HEK293 (cell line): ENCODE measurements around the gene FLRT3.
A peak's percentile ranks its signal among the peaks of the same experiment; 100 is the strongest.

ENCODE experiments used
- CTCF ChIA-PET: fragments of 350-600 bp; formaldehyde crosslinking; extraction: SDS; loops from one replicate; lab custom pipeline; 2021; ENCODE audit warnings: antibody characterized with exemption; lab: Yijun Ruan, JAX
- POLR2A ChIA-PET: fragments of 300-600 bp; formaldehyde crosslinking; extraction: SDS; loops from one replicate; lab custom pipeline; 2020; ENCODE audit warnings: antibody characterized with exemption, inconsistent platforms; lab: Yijun Ruan, JAX
- H3K27ac ChIP-seq: fragments of 200-500 bp; sonication (Bioruptor generic); 2 replicates; pipeline ENCODE4 v1.5.1; 2014; ENCODE audit warnings: low read depth, low read length, control low read depth, inconsistent platforms; ENCODE audit errors: extremely low read depth
- H3K36me3 ChIP-seq, 2 experiments: fragments of 200-500 bp in 1 of 2; sonication (Bioruptor generic) in 1 of 2; 1 replicate in 1 of 2; 2 replicates in 1 of 2; pipeline ENCODE4 v1.5.1; 2014 to 2017; ENCODE audit warnings: inconsistent platforms in 2 of 2, low read length in 2 of 2; ENCODE audit not compliant: control insufficient read depth in 2 of 2, insufficient read depth in 1 of 2
- H3K4me1 ChIP-seq: fragments of 200-500 bp; sonication (Bioruptor generic); 2 replicates; pipeline ENCODE4 v1.5.1; 2014; ENCODE audit warnings: mild to moderate bottlenecking, low read length, inconsistent platforms; ENCODE audit not compliant: control insufficient read depth, insufficient read depth
- H3K4me3 ChIP-seq: 2 replicates; pipeline ENCODE4 v1.5.1; 2011; ENCODE audit warnings: low read depth, mild to moderate bottlenecking, control low read depth, low read length, moderate library complexity
- H3K9me3 ChIP-seq: fragments of 200-500 bp; sonication (Bioruptor generic); 2 replicates; pipeline ENCODE4 v1.5.1; 2014; ENCODE audit warnings: low read depth, low read length, inconsistent platforms; ENCODE audit not compliant: control insufficient read depth, insufficient read depth
- GLIS1 ChIP-seq: fragments of 450-650 bp; formaldehyde crosslinking; IDR thresholded peaks from 2 replicates; pipeline ENCODE4 v1.5.1; 2016; ENCODE audit warnings: missing biosample characterization, missing genetic modification characterization
- HOXD13 ChIP-seq: sonication (generic); formaldehyde crosslinking; IDR thresholded peaks from 2 replicates; pipeline ENCODE4 v1.8.0; 2022; ENCODE audit warnings: missing genetic modification reagents, borderline replicate concordance
- IKZF3 ChIP-seq: fragments of 450-650 bp; IDR thresholded peaks from 2 replicates; pipeline ENCODE4 v1.5.0; 2018; ENCODE audit warnings: missing biosample characterization, mild to moderate bottlenecking, missing genetic modification characterization, moderate library complexity
- KLF8 ChIP-seq: fragments of 450-650 bp; formaldehyde crosslinking; IDR thresholded peaks from 2 replicates; pipeline ENCODE4 v1.5.1; 2016; ENCODE audit warnings: missing biosample characterization, missing genetic modification characterization
- OSR2 ChIP-seq: fragments of 450-650 bp; formaldehyde crosslinking; IDR thresholded peaks from 2 replicates; pipeline ENCODE4 v1.5.1; 2016; ENCODE audit warnings: missing biosample characterization, missing genetic modification characterization
- PRDM10 ChIP-seq: fragments of 450-650 bp; formaldehyde crosslinking; IDR thresholded peaks from 2 replicates; pipeline ENCODE4 v1.5.1; 2016; ENCODE audit warnings: missing biosample characterization, missing genetic modification characterization
- REST ChIP-seq: fragments of 450-650 bp; formaldehyde crosslinking; IDR thresholded peaks from 2 replicates; pipeline ENCODE4 v1.5.1; 2016; ENCODE audit warnings: missing biosample characterization, missing genetic modification characterization
- SP2 ChIP-seq: fragments of 450-650 bp; formaldehyde crosslinking; IDR thresholded peaks from 2 replicates; pipeline ENCODE4 v1.5.1; 2016; ENCODE audit warnings: missing biosample characterization, missing genetic modification characterization
- YY1 ChIP-seq: fragments of 450-650 bp; formaldehyde crosslinking; IDR thresholded peaks from 2 replicates; pipeline ENCODE4 v1.5.1; 2018; ENCODE audit warnings: missing biosample characterization, missing genetic modification characterization
- ZNF114 ChIP-seq: fragments of 450-650 bp; formaldehyde crosslinking; IDR thresholded peaks from 2 replicates; pipeline ENCODE4 v1.5.0; 2017; ENCODE audit warnings: missing biosample characterization, missing genetic modification characterization
- ZNF121 ChIP-seq: fragments of 450-650 bp; formaldehyde crosslinking; IDR thresholded peaks from 2 replicates; pipeline ENCODE4 v1.5.1; 2016; ENCODE audit warnings: missing biosample characterization, missing genetic modification characterization
- ZNF138 ChIP-seq: fragments of 450-650 bp; formaldehyde crosslinking; IDR thresholded peaks from 2 replicates; pipeline ENCODE4 v1.5.1; 2016; ENCODE audit warnings: missing biosample characterization, missing genetic modification characterization, borderline replicate concordance
- ZNF157 ChIP-seq: fragments of 450-650 bp; formaldehyde crosslinking; IDR thresholded peaks from 2 replicates; pipeline ENCODE4 v1.5.1; 2016; ENCODE audit warnings: missing biosample characterization, missing genetic modification characterization
- ZNF26 ChIP-seq: fragments of 450-650 bp; formaldehyde crosslinking; IDR thresholded peaks from 2 replicates; pipeline ENCODE4 v1.5.1; 2016; ENCODE audit warnings: missing biosample characterization, missing genetic modification characterization
- ZNF274 ChIP-seq, 2 experiments: fragments of 200-500 bp in 1 of 2; fragments of 450-650 bp in 1 of 2; sonication (Bioruptor generic) in 1 of 2; formaldehyde crosslinking in 1 of 2; IDR thresholded peaks; 2 replicates each; pipeline versions ENCODE4 v1.5.1 to v1.6.1; 2014 to 2016; ENCODE audit warnings: borderline replicate concordance in 1 of 2, inconsistent platforms in 1 of 2, low read length in 1 of 2, missing biosample characterization in 1 of 2, missing genetic modification characterization in 1 of 2
- ZNF529 ChIP-seq: fragments of 450-650 bp; formaldehyde crosslinking; IDR thresholded peaks from 2 replicates; pipeline ENCODE4 v1.5.1; 2017; ENCODE audit warnings: missing genetic modification characterization, missing biosample characterization; ENCODE audit not compliant: insufficient replicate concordance
- ZNF580 ChIP-seq: fragments of 450-650 bp; formaldehyde crosslinking; IDR thresholded peaks from 2 replicates; pipeline ENCODE4 v1.5.1; 2016; ENCODE audit warnings: missing biosample characterization, missing genetic modification characterization
- ZNF585B ChIP-seq: fragments of 450-650 bp; formaldehyde crosslinking; IDR thresholded peaks from 2 replicates; pipeline ENCODE4 v1.5.1; 2016; ENCODE audit warnings: missing biosample characterization, missing genetic modification characterization
- ZNF629 ChIP-seq: fragments of 450-650 bp; formaldehyde crosslinking; IDR thresholded peaks from 2 replicates; pipeline ENCODE4 v1.5.1; 2017; ENCODE audit warnings: missing biosample characterization, missing genetic modification characterization
- ZNF645 ChIP-seq: fragments of 450-650 bp; formaldehyde crosslinking; IDR thresholded peaks from 2 replicates; pipeline ENCODE4; 2016; ENCODE audit warnings: missing biosample characterization, missing genetic modification characterization
- ZNF670 ChIP-seq: fragments of 450-650 bp; formaldehyde crosslinking; IDR thresholded peaks from 2 replicates; pipeline ENCODE4 v1.5.1; 2016; ENCODE audit warnings: missing biosample characterization, missing genetic modification characterization, low read depth
- ZNF777 ChIP-seq: fragments of 450-650 bp; formaldehyde crosslinking; IDR thresholded peaks from 2 replicates; pipeline ENCODE4 v1.5.1; 2017; ENCODE audit warnings: missing biosample characterization, missing genetic modification characterization, borderline replicate concordance

The FLRT3 gene

GRCh38 chr20:14386726-14387125 lies 49.3 kb upstream of the FLRT3 start:
- Histone ChIP-seq H3K27ac (no peak overlapping the region), H3K4me3 (no peak overlapping the region), H3K9me3 (peaks cover 3% of the 10 kb centered on the region; the same call in 1 of the 2 replicates), H3K36me3 (no peaks in the 10 kb centered on the region), H3K4me1 (peaks cover 7% of the 10 kb centered on the region; the same call in 1 of the 2 replicates)
- POLR2A ChIA-PET: no interaction called here
- CTCF ChIA-PET: no interaction called here
- TF ChIP-seq KLF8: no peak
- TF ChIP-seq ZNF121 (tag by site-specific recombination): no peak
- no peak for TF ChIP-seq REST
- no peak for TF ChIP-seq ZNF645
- TF ChIP-seq ZNF274 (IDR thresholded peaks at IDR 0.05; ENCODE audit: low read length): no peak
- no peak for TF ChIP-seq ZNF274 (tag by site-specific recombination; IDR thresholded peaks at IDR 0.05; ENCODE audit: borderline replicate concordance)
- no peak for TF ChIP-seq PRDM10 (tag by site-specific recombination)
- no peak for TF ChIP-seq HOXD13 (CRISPR knock-in tag)
- no peak for TF ChIP-seq ZNF585B (tag by site-specific recombination)
- no peak for TF ChIP-seq ZNF114 (tag by site-specific recombination)
- TF ChIP-seq SP2 (tag by site-specific recombination): no peak

- ChIA-PET CTCF (no interaction called here), POLR2A (no interaction called here)
- Histone ChIP-seq H3K4me1 (peaks cover 7% of the 10 kb centered on the region; the same call in 1 of the 2 replicates), H3K27ac (no peak overlapping the region), H3K36me3 (no peaks in the 10 kb centered on the region), H3K9me3 (peaks cover 3% of the 10 kb centered on the region; the same call in 1 of the 2 replicates), H3K4me3 (no peak overlapping the region)
- TF ChIP-seq ZNF26 (tag by site-specific recombination) (no peak), ZNF629 (tag by site-specific recombination) (no peak), KLF8 (peak; percentile 33; the same call in 1 of the 2 replicates), IKZF3 (tag by site-specific recombination) (0 out of 2 replicates have a peak, but pooled peaks have one; percentile 19), ZNF645 (no peak), OSR2 (tag by site-specific recombination) (peak; percentile 72; the same call in 1 of the 2 replicates), GLIS1 (tag by site-specific recombination) (peak; percentile 41), ZNF585B (tag by site-specific recombination) (no peak), ZNF777 (tag by site-specific recombination) (no peak), ZNF529 (no peak), ZNF138 (tag by site-specific recombination) (no peak), YY1 (tag by site-specific recombination) (no peak), ZNF670 (no peak), ZNF157 (tag by site-specific recombination) (no peak), ZNF580 (tag by site-specific recombination) (no peak)
Measured at GRCh38 chr20:14385176-14385740, 47.8 kb upstream of the FLRT3 start.
